Activated naive CD8-positive, alpha-beta T cell treated with anti-CD3 and anti-CD28 coated beads for 36 hours (primary cell): Measurements from ENCODE around the gene TMEM151A. TPM values are rescaled to one million over a fixed set of nuclear protein-coding genes. Genes with fewer than 3 reads are reported as not detected.

Source experiments
- DNase-seq: peaks from one replicate; pipeline ENCODE4 v3.0.0; 2021
- H3K27ac Mint-ChIP-seq: one replicate; pipeline ENCODE4 v1.8.0; 2022; ENCODE audit warnings: mild to moderate bottlenecking, moderate library complexity, mixed read lengths
- H3K27me3 Mint-ChIP-seq: one replicate; pipeline ENCODE4 v1.8.0; 2022; ENCODE audit warnings: mild to moderate bottlenecking, mixed read lengths
- H3K36me3 Mint-ChIP-seq: one replicate; pipeline ENCODE4 v1.8.0; 2021; ENCODE audit warnings: mild to moderate bottlenecking, mixed read lengths
- H3K4me1 Mint-ChIP-seq: one replicate; pipeline ENCODE4 v1.8.0; 2021; ENCODE audit warnings: mixed read lengths
- H3K4me3 Mint-ChIP-seq: one replicate; pipeline ENCODE4 v1.8.0; 2022; ENCODE audit warnings: mild to moderate bottlenecking, moderate library complexity, mixed read lengths
- H3K9me3 Mint-ChIP-seq: one replicate; pipeline ENCODE4 v1.8.0; 2022; ENCODE audit warnings: mixed read lengths
- total RNA-seq, 2 experiments: library from RNA; stranded (reverse); gene quantifications; one replicate each; pipeline ENCODE4 v1.2.3, GENCODE V29; 2021

Gene TMEM151A
- total RNA-seq, 2 experiments from 2014 or later, result not detected

DNA sequence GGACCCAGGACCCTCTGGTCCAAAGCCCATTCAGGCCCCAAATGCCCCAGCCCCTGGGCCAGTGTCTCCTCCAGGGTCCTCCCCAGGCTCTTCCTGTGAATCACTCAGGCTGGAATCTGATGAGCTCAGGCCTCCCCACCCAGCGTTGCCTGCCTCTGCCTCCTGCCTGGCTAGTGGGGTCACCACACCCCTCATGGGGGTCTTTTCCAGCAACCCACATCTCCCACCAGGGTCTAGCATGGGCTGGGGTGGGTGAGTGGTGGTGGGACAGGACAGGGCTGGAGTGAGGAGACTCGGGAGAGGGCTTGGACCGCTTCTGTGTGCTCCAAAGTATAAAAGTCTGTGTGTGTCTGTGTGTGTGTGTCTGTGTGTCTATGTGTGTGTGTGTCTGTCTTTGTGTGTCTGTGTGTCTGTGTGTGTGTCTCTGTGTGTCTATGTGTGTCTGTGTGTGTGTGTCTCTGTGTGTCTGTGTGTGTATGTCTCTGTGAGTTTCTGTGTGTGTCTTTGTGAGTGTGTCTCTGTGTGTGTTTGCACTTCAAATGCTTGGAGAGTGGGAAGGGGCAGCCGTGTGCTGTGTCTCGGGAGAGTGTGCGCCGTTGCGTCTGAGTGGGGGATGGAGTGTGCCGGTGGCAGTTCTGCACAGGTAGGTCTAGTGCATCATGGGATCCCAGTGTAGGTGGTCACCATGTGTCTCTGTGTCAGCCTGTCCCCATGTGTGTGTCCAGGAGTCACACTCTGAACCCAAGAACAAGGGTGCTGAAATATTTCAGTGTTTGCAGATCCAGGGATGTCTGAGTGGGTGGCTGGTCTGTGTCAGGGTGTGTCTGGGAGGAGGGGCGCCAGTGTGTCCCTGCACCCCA is 35.7 kb downstream of the TMEM151A start:
- H3K36me3 Mint-ChIP-seq, result no peaks in the 10 kb centered on the region
- H3K27me3 Mint-ChIP-seq, result no peaks in the 10 kb centered on the region
- DNase-seq, result no peak
- no peaks in the 10 kb centered on the region for H3K9me3 Mint-ChIP-seq
- no peak overlapping the region for H3K4me3 Mint-ChIP-seq
- peaks cover 29% of the 10 kb centered on the region for H3K4me1 Mint-ChIP-seq
- H3K27ac Mint-ChIP-seq, result peak overlapping the region; percentile 26

GRCh38 chr11:66328031-66328301 is 36.3 kb downstream of the TMEM151A start:
- no peak overlapping the region for H3K4me3 Mint-ChIP-seq
- no peaks in the 10 kb centered on the region for H3K9me3 Mint-ChIP-seq
- H3K27ac Mint-ChIP-seq, result peak overlapping the region; percentile 26
- H3K27me3 Mint-ChIP-seq, result no peaks in the 10 kb centered on the region
- peaks cover 26% of the 10 kb centered on the region for H3K4me1 Mint-ChIP-seq
- DNase-seq, result no peak
- no peaks in the 10 kb centered on the region for H3K36me3 Mint-ChIP-seq

- H3K27me3 Mint-ChIP-seq, result no peaks in the 10 kb centered on the region
- H3K27ac Mint-ChIP-seq, result peak overlapping the region; percentile 26
- peak; percentile 85 for DNase-seq
- no peaks in the 10 kb centered on the region for H3K9me3 Mint-ChIP-seq
- no peaks in the 10 kb centered on the region for H3K36me3 Mint-ChIP-seq
- H3K4me3 Mint-ChIP-seq, result peak overlapping the region; percentile 62
- H3K4me1 Mint-ChIP-seq, result peaks cover 26% of the 10 kb centered on the region
Observed at GRCh38 chr11:66328302-66329144, 36.8 kb downstream of the TMEM151A start.

GRCh38 chr11:66329165-66329673 is 37.5 kb downstream of the TMEM151A start:
- Mint-ChIP-seq H3K36me3 (no peaks in the 10 kb centered on the region), H3K4me3 (no peak overlapping the region), H3K9me3 (no peaks in the 10 kb centered on the region), H3K27me3 (no peaks in the 10 kb centered on the region), H3K4me1 (peaks cover 26% of the 10 kb centered on the region), H3K27ac (no peak overlapping the region)
- DNase-seq, result no peak

GRCh38 chr11:66330931-66331330 is 39.2 kb downstream of the TMEM151A start:
- peaks cover 25% of the 10 kb centered on the region for H3K4me1 Mint-ChIP-seq
- no peak overlapping the region for H3K4me3 Mint-ChIP-seq
- no peaks in the 10 kb centered on the region for H3K27me3 Mint-ChIP-seq
- H3K27ac Mint-ChIP-seq, result no peak overlapping the region
- no peak for DNase-seq
- H3K36me3 Mint-ChIP-seq, result no peaks in the 10 kb centered on the region
- no peaks in the 10 kb centered on the region for H3K9me3 Mint-ChIP-seq

DNA sequence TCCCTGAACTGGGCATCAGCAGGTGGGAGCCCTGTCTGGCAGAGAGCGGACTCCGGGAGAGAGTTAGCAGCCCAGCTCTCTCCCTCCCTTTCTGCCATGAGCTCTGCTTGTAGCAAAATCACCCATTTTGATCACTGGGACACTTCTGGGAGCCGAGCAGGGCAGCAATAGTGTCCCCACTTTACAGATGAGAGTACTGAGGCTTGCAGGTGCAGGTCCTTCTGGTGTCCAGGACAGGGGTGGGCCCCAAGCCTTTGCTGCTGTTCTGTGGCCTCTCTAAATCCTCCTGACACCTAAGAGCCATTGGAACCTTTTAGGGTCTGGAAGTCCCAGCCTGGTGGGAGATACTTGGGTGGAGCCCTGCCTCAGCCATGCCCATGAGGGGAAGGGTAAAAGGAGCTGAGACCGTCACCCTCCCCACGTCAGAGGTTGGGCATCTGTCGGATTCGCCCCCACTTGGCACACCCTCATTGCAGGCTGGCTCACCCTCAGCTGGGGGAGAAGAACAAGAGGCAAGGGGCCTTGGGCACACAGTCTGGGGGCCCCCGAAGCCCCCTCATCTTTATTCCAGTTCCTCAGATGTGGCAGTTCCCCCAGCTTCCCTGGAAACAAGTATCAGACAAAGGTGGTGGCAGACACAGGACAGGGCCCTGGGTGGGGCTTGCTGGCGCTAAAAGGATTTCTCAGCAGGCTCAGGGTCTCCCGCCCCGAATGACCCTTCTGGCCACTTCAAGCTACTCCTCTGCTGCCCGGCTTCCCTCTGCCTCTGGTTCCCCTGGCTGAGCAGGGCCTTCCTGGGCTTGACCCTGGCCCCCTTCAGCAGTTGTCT is 40.1 kb downstream of the TMEM151A start:
- Mint-ChIP-seq H3K27ac (no peak overlapping the region), H3K4me3 (no peak overlapping the region), H3K9me3 (no peaks in the 10 kb centered on the region), H3K36me3 (no peaks in the 10 kb centered on the region), H3K4me1 (peaks cover 29% of the 10 kb centered on the region), H3K27me3 (no peaks in the 10 kb centered on the region)
- no peak for DNase-seq

DNA sequence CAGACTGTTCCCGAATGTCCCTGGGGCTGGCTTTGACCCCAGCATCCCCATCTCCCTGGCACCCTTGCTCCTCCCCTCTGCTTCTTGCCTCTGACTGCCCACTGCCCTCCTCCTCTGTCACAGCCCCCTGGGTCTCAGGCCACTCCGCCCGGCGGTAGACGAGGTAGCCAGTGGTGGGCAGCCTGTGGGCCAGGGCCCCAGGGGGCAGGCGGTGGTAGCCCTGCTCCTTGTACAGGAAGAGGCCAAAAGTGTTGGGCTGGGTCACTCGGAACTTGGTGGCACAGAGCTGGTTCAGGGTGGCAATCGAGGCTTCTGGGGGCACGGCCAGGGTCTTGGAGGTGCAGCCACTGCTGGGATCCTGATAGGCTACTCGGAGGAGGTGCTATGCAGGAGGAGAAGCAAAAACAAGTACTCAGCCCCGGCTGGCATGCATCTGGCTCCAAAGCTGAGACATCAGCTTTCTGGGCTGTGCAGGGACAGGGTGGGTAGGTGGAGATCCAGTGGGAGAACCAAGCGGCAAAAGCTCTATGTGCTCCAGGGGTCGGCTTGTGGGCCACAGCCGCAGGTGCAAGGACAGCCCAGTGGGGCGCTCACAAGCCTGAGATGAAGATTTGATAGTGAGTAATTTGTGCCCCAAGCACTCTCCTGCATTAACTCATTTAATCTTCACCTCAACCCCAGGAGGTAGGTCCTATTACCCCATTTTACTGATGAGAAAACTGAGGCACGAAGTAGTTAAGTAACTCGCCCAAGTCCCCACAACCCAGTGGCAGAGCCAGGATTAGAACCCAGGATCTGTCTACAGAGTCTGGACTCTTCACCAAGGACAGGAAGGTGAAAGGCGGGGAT is 40.9 kb downstream of the TMEM151A start:
- H3K27me3 Mint-ChIP-seq, result no peaks in the 10 kb centered on the region
- no peak overlapping the region for H3K27ac Mint-ChIP-seq
- no peaks in the 10 kb centered on the region for H3K9me3 Mint-ChIP-seq
- DNase-seq, result no peak
- no peaks in the 10 kb centered on the region for H3K36me3 Mint-ChIP-seq
- no peak overlapping the region for H3K4me3 Mint-ChIP-seq
- H3K4me1 Mint-ChIP-seq, result peaks cover 33% of the 10 kb centered on the region

GRCh38 chr11:66333220-66333877 is 41.7 kb downstream of the TMEM151A start:
- no peak overlapping the region for H3K4me3 Mint-ChIP-seq
- no peaks in the 10 kb centered on the region for H3K27me3 Mint-ChIP-seq
- no peak overlapping the region for H3K27ac Mint-ChIP-seq
- H3K9me3 Mint-ChIP-seq, result no peaks in the 10 kb centered on the region
- peaks cover 31% of the 10 kb centered on the region for H3K4me1 Mint-ChIP-seq
- no peak for DNase-seq
- no peaks in the 10 kb centered on the region for H3K36me3 Mint-ChIP-seq

DNA sequence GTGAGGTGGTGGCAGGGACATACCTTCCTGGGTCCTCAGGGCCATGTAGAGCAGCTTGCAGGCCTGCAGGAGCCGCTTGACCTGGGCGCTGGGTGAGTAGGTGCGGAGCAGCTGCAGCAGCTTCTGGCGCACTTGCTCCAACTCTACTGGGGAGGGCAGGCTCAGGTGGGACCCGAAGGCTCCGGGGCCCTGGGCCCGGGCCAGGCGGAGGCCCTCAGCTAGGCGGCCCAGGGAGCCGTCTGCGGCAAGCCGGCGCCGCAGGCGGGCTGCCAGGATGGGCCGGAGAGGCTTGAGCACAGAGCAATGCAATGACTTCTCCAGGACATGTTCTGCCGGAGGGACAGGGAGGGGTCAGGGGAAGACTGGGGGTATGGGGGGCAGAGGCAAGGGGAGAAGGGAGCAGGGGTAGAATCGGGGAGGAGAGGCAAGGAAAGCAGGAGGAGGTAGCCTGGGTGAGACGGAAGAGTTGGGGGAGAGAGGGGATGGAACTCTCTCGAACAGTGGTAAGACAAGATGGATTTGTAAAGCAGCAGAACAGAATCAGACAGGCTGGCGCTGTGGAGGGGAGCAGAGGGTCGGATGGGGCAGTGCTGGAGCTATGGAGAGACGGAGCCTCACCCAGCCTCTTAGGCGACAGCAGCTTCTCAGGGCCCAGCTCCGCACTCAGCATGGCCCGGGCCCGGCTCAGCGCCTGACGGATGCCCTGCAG is 42.4 kb downstream of the TMEM151A start:
- H3K27me3 Mint-ChIP-seq, result no peaks in the 10 kb centered on the region
- H3K36me3 Mint-ChIP-seq, result peaks cover 2% of the 10 kb centered on the region
- H3K4me1 Mint-ChIP-seq, result peaks cover 27% of the 10 kb centered on the region
- DNase-seq, result no peak
- no peak overlapping the region for H3K27ac Mint-ChIP-seq
- no peaks in the 10 kb centered on the region for H3K9me3 Mint-ChIP-seq
- no peak overlapping the region for H3K4me3 Mint-ChIP-seq

- DNase-seq, result no peak
- no peaks in the 10 kb centered on the region for H3K27me3 Mint-ChIP-seq
- peak overlapping the region; percentile 78 for H3K4me3 Mint-ChIP-seq
- peaks cover 27% of the 10 kb centered on the region for H3K4me1 Mint-ChIP-seq
- peaks cover 2% of the 10 kb centered on the region for H3K36me3 Mint-ChIP-seq
- peak overlapping the region; percentile 56 for H3K27ac Mint-ChIP-seq
- H3K9me3 Mint-ChIP-seq, result no peaks in the 10 kb centered on the region
Observed at GRCh38 chr11:66334605-66335442, 43.1 kb downstream of the TMEM151A start.

- DNase-seq, result no peak
- H3K27ac Mint-ChIP-seq, result peak overlapping the region; percentile 83
Observed at GRCh38 chr11:66335531-66336233, 44.0 kb downstream of the TMEM151A start.

More at GRCh38 chr11:66335531-66336233, 44.0 kb downstream of the TMEM151A start:
- peaks cover 27% of the 10 kb centered on the region for H3K4me1 Mint-ChIP-seq
- no peaks in the 10 kb centered on the region for H3K9me3 Mint-ChIP-seq
- peak overlapping the region; percentile 78 for H3K4me3 Mint-ChIP-seq
- H3K27me3 Mint-ChIP-seq, result no peaks in the 10 kb centered on the region
- peaks cover 2% of the 10 kb centered on the region for H3K36me3 Mint-ChIP-seq
